K562 (cell line): Measurements from ENCODE around the gene CYP2A6. TPM values are rescaled to one million over a fixed set of nuclear protein-coding genes. Genes with fewer than 3 reads are reported as not detected.
"Not testable (repeated sequence)": the region's sequence is repeated elsewhere in the genome, so short reads cannot be mapped to it uniquely, and the experiment has no call there.

Source experiments
- ATAC-seq: fragments of 200-7000 bp; cut with Tn5 transposase; 3 replicates; pipeline ENCODE4 v1.9.1; 2020; ENCODE audit warnings: moderate library complexity
- BruUV-seq: library from RNA; stranded (reverse); fragments of 400-500 nt; replicated peaks from 2 replicates; lab custom pipeline; 2021; lab: Mats Ljungman, UMichigan
- CTCF ChIA-PET: fragments of 300-600 bp; formaldehyde crosslinking; extraction: SDS; loops from one replicate; lab custom pipeline; 2021; ENCODE audit warnings: low intra/inter-chr PET ratio; lab: Yijun Ruan, JAX
- POLR2A ChIA-PET: fragments of 300-600, 350-650 bp; sonication (Branson Sonifier 250); formaldehyde crosslinking; extraction: SDS; loops from one replicate; lab custom pipeline; 2021; ENCODE audit warnings: antibody characterized with exemption, inconsistent platforms; lab: Yijun Ruan, JAX
- DNase-seq, 4 experiments: peaks; one replicate each; pipeline versions ENCODE4 v3.0.0 to v3.0.0-alpha.2; 2011 to 2018; ENCODE audit warnings: low spot score in 3 of 4, mixed read lengths in 3 of 4; ENCODE audit errors: extremely low read depth in 1 of 4
- FAIRE-seq: peaks from 2 replicates; lab custom pipeline; 2011; peaks lifted over from hg19 to GRCh38; lab: Jason Lieb, UNC
- H2AFZ ChIP-seq: 2 replicates; pipeline ENCODE4 v1.6.0; 2011; ENCODE audit warnings: low read depth, low read length, control low read depth, inconsistent platforms
- H3K27ac ChIP-seq: fragments of 200-600 bp; 3 replicates; pipeline ENCODE4 v1.8.0; 2011; ENCODE audit warnings: low read depth, mild to moderate bottlenecking, control low read depth, inconsistent platforms, low read length, moderate library complexity, mixed read lengths; ENCODE audit errors: extremely low read depth
- H3K27me3 ChIP-seq, 2 experiments: fragments of 300-600 bp in 1 of 2; 2 replicates in 1 of 2; 3 replicates in 1 of 2; pipeline versions ENCODE4 v1.6.0 to v1.8.0; 2011; ENCODE audit warnings: inconsistent platforms in 2 of 2, low read length in 2 of 2, mild to moderate bottlenecking in 1 of 2, mixed read lengths in 1 of 2, moderate library complexity in 1 of 2; ENCODE audit not compliant: control insufficient read depth in 2 of 2, insufficient read depth in 2 of 2
- H3K36me3 ChIP-seq: fragments of 300-600 bp; 3 replicates; pipeline ENCODE4 v1.8.0; 2011; ENCODE audit warnings: mild to moderate bottlenecking, low read length, inconsistent platforms; ENCODE audit not compliant: control insufficient read depth, insufficient read depth
- H3K4me1 ChIP-seq, 2 experiments: fragments of 200-600 bp in 1 of 2; replicated peaks in 1 of 2; 2 replicates in 1 of 2; 3 replicates in 1 of 2; pipeline versions ENCODE4 v1.5.1 to v1.8.0; 2011; ENCODE audit warnings: inconsistent platforms in 2 of 2, low read length in 2 of 2, mild to moderate bottlenecking in 1 of 2, mixed read lengths in 1 of 2, moderate library complexity in 1 of 2; ENCODE audit not compliant: control insufficient read depth in 2 of 2, insufficient read depth in 2 of 2
- H3K4me2 ChIP-seq: 2 replicates; pipeline ENCODE4 v1.6.1; 2011; ENCODE audit warnings: low read length, control low read depth, inconsistent platforms, mixed read lengths; ENCODE audit not compliant: insufficient read depth
- H3K4me3 ChIP-seq: fragments of 200-600 bp; sonication (generic), shearing (Covaris generic); 2 replicates; pipeline ENCODE4 v1.5.1; 2016; ENCODE audit warnings: control low read depth, inconsistent platforms
- H3K79me2 ChIP-seq: fragments of 200-600 bp; 3 replicates; pipeline ENCODE4 v1.8.0; 2011; ENCODE audit warnings: low read length, inconsistent platforms; ENCODE audit not compliant: control insufficient read depth, insufficient read depth
- H3K9ac ChIP-seq, 2 experiments: 2 replicates each; pipeline versions ENCODE4 v1.6.0 to v1.6.1; 2011; ENCODE audit warnings: low read depth in 2 of 2, low read length in 2 of 2, control low read depth in 1 of 2, inconsistent platforms in 1 of 2, mild to moderate bottlenecking in 1 of 2, mixed read lengths in 1 of 2; ENCODE audit not compliant: insufficient read depth in 1 of 2
- H3K9me1 ChIP-seq: one replicate; pipeline ENCODE4 v1.6.0; 2011; ENCODE audit warnings: inconsistent platforms, mild to moderate bottlenecking, low read length, moderate library complexity; ENCODE audit not compliant: control insufficient read depth, insufficient read depth
- H3K9me3 ChIP-seq: replicated peaks from 2 replicates; pipeline ENCODE4 v1.5.1; 2011; ENCODE audit warnings: low read depth, low read length, inconsistent platforms; ENCODE audit not compliant: control insufficient read depth, insufficient read depth
- H4K20me1 ChIP-seq: replicated peaks from 2 replicates; pipeline ENCODE4 v1.6.1; 2011; ENCODE audit warnings: low read length, inconsistent platforms, mixed read lengths; ENCODE audit not compliant: control insufficient read depth, insufficient read depth
- ADNP ChIP-seq: fragments of 200-800 bp; sonication (Bioruptor generic); IDR thresholded peaks from 2 replicates; pipeline ENCODE4 v1.6.1; 2016; ENCODE audit warnings: missing genetic modification characterization, missing compliant biosample characterization
- ARNT ChIP-seq, 2 experiments: fragments of 450-650 bp; IDR thresholded peaks; 2 replicates each; pipeline ENCODE4 v1.6.1; 2016; ENCODE audit warnings: mild to moderate bottlenecking in 1 of 2
- FOXM1 ChIP-seq, 2 experiments: fragments of 450-650 bp in 1 of 2; sonication (generic) in 1 of 2; formaldehyde crosslinking in 1 of 2; IDR thresholded peaks; 2 replicates each; pipeline versions ENCODE4 v1.6.1 to v1.9.0; 2017 to 2022; ENCODE audit warnings: low read depth in 2 of 2, mild to moderate bottlenecking in 2 of 2, missing genetic modification reagents in 1 of 2, moderate library complexity in 1 of 2
- HDAC3 ChIP-seq: fragments of 450-650 bp; IDR thresholded peaks from 2 replicates; pipeline ENCODE4 v1.6.1; 2018; ENCODE audit warnings: borderline replicate concordance, mild to moderate bottlenecking, moderate library complexity; ENCODE audit not compliant: partially characterized antibody
- NFIC ChIP-seq: fragments of 450-650 bp; IDR thresholded peaks from 2 replicates; pipeline ENCODE4 v1.6.1; 2017; ENCODE audit warnings: mild to moderate bottlenecking, inconsistent platforms
- TAL1 ChIP-seq: fragments of 450-650 bp; IDR thresholded peaks from 2 replicates; pipeline ENCODE4 v1.6.1; 2016; ENCODE audit warnings: mild to moderate bottlenecking
- ZNF121 ChIP-seq: sonication (generic); formaldehyde crosslinking; conservative IDR thresholded peaks from 2 replicates; pipeline ENCODE4 v1.8.0; 2022; ENCODE audit warnings: missing genetic modification reagents
- ZNF589 ChIP-seq: fragments of 200-800 bp; sonication (Bioruptor generic); IDR thresholded peaks from 2 replicates; pipeline ENCODE4 v1.6.1; 2016; ENCODE audit warnings: low read depth, missing genetic modification characterization, missing compliant biosample characterization
- WGBS: fragments of 100-300 bp; shearing (Covaris generic); methylation state at CpG from one replicate; pipeline ENCODE4 v1.1.6; 2016; ENCODE audit warnings: low coverage, mixed read lengths; ENCODE audit not compliant: insufficient coverage; ENCODE audit errors: missing lambda C conversion rate; 5-methylcytosine and 5-hydroxymethylcytosine counted together
- in situ Hi-C: fragments of 300-500 bp; cut with MboI; formaldehyde crosslinking; loops from 4 replicates; pipeline ENCODE4 v1.15.0; 2018; ENCODE audit warnings: inconsistent platforms, mixed read lengths
- intact Hi-C: fragments of 100-400 bp; cut with micrococcal nuclease; formaldehyde crosslinking; loops from 2 replicates; pipeline ENCODE4 v1.14.2; 2022
- polyA plus RNA-seq, 8 experiments: library from polyadenylated mRNA; depleted of rRNA in 4 of 8; stranded (reverse) in 5 of 8; unstranded in 3 of 8; fragments of >200 nt; fragmentation: Nextera tagmentation in 2 of 8; fragmentation: Illumina TruSeq in 1 of 8; extraction: Ambion mirVana in 2 of 8; extraction: Trizol in 1 of 8; gene quantifications; 2 replicates each; pipeline versions ENCODE4 v1.2.1 to v1.2.3, GENCODE V29; 2011 to 2014; ENCODE audit warnings: inconsistent platforms in 1 of 8, missing spikeins in 1 of 8
- total RNA-seq, 7 experiments: library from RNA; depleted of rRNA in 6 of 7; stranded (reverse); fragments of >200 nt in 6 of 7; fragmentation: Illumina TruSeq in 2 of 7; extraction: Trizol in 2 of 7; gene quantifications; 2 replicates each; pipeline versions ENCODE4 v1.2.1 to v1.2.3, GENCODE V29; 2011 to 2021; ENCODE audit warnings: low replicate concordance in 1 of 7
- TF ChIP-seq, protein P1 (sequence below): sonication (generic); IDR thresholded peaks from 2 replicates; pipeline ENCODE4 v1.6.1; 2016

The CYP2A6 gene
- total and polyA plus RNA-seq, 9 of the 15 experiments (the other 6 are each of a cell fraction or from before 2014, with no cell fraction given), result 0.31 TPM; not detected in 8

DNA sequence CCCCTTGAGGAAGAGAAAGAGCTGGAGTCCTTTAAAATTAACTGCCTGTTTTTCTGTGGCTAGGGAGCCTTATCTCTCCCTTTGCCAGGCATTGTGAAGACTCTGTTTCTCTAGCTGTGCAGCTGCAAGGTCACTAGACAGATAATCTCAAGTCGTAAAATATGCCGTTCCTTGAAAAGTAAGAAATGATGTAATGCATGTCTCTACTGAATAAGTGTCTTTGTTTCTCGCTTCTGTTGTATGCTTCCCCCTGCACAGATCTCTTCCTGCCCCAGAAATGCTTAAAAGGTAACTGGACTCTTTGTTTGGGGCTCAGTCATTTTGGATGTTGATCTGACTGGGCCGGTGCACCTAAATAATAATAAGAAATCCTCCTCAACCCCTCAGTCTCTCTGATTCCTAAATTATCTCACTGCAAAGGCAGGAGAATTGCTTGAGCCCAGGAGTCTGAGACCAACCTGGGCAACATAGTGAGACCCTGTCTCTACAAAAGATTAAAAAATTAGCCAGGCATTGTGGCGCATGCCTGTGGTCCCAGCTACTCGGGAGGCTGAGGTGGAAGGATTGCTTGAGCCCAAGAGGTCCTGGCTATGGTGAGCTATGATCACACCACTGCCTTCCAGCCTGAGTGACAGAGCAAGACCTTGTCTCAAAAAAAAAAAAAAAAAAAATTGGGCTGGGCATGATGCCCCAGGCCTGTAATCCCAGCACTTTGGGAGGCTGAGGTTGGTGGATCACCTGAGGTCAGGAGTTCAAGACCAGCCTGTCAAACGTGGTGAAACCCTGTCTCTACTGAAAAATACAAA, 16.3 kb downstream of the CYP2A6 start (continued):
- 0 out of 2 replicates have a peak, but pooled peaks have one; percentile 37 for TF ChIP-seq FOXM1 (IDR thresholded peaks at IDR 0.05; ENCODE audit: low read depth)
- TF ChIP-seq FOXM1 (CRISPR knock-in tag; IDR thresholded peaks at IDR 0.05; ENCODE audit: low read depth), result not testable (repeated sequence)
- TF ChIP-seq, protein P1, sequence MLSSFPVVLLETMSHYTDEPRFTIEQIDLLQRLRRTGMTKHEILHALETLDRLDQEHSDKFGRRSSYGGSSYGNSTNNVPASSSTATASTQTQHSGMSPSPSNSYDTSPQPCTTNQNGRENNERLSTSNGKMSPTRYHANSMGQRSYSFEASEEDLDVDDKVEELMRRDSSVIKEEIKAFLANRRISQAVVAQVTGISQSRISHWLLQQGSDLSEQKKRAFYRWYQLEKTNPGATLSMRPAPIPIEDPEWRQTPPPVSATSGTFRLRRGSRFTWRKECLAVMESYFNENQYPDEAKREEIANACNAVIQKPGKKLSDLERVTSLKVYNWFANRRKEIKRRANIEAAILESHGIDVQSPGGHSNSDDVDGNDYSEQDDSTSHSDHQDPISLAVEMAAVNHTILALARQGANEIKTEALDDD, result peak; percentile 57; the same call in 1 of the 2 replicates
- TF ChIP-seq ARNT (IDR thresholded peaks at IDR 0.05), result peak in 1 of 2 experiments; percentile 72; a peak in 1 of 4 replicates
- TF ChIP-seq ZNF121, result peak; percentile 58
- TF ChIP-seq NFIC, result peak; percentile 33; the same call in 1 of the 2 replicates
- peak; percentile 63 for TF ChIP-seq HDAC3
- peak; percentile 79 for TF ChIP-seq TAL1
- TF ChIP-seq ZNF589 (CRISPR knock-in tag), result 0 out of 2 replicates have a peak, but pooled peaks have one; percentile 36

DNA sequence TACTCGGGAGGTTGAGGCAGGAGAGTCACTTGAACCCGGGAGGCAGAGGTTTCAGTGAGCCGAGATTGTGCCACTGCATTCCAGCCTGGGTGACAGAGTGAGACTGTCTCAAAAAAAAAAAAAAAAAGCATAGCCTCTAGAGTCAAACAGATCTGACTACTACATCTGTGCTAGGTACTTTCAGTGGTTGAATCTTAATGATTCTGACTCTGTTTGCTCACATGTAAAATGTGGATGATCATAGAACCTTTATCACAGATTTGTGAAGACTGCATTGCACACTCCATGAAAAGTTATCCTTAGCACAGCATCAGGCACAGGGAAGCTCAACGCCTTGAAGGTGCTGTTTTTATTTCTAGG, 17.8 kb downstream of the CYP2A6 start:
- in situ Hi-C loops, H3K79me2 ChIP-seq, intact Hi-C loops, ATAC-seq, H3K4me3 ChIP-seq, BruUV-seq, H3K9me1 ChIP-seq, DNase-seq, H3K27me3 ChIP-seq, FAIRE-seq, CTCF ChIA-PET, H3K9me3 ChIP-seq, H4K20me1 ChIP-seq, H3K36me3 ChIP-seq: not testable (repeated sequence)
- Histone ChIP-seq H3K4me2 (peak overlapping the region; percentile 30; the same call in 1 of the 2 replicates), H3K9ac (peak overlapping the region in 1 of 2 experiments; percentile 71; a peak in 1 of 4 replicates), H3K27ac (peak overlapping the region; percentile 90), H3K4me1 (peaks cover 20 to 21% of the 10 kb centered on the region in 2 experiments), H2AFZ (peak overlapping the region; percentile 28; the same call in 1 of the 2 replicates)
- 60% methylated on average over 4 of the region's 4 CpGs for WGBS
- POLR2A ChIA-PET, result interaction anchor here (1.1 kb wide), 2 partner anchors 8 to 10 kb away, joined by 3 to 6 read pairs; no protein-coding TSS in a partner anchor
- TF ChIP-seq ADNP (tag), result 0 out of 2 replicates have a peak, but pooled peaks have one; percentile 44
